Bronchial epithelial cell (primary cell): ENCODE data around the gene HSPB1. TPM values are rescaled to one million over a fixed set of nuclear protein-coding genes. Genes with fewer than 3 reads are reported as not detected.
"Not testable (repeated sequence)": the region's sequence is repeated elsewhere in the genome, so short reads cannot be mapped to it uniquely, and the experiment has no call there.

Experiments
- DNase-seq: peaks from one replicate; pipeline ENCODE4 v3.0.0-alpha.2; 2010; ENCODE audit warnings: low read depth
- FAIRE-seq: peaks from 2 replicates; lab custom pipeline; 2011; peaks lifted over from hg19 to GRCh38; lab: Jason Lieb, UNC
- H3K27me3 ChIP-seq: 2 replicates; pipeline ENCODE4 v1.5.1; 2011; ENCODE audit warnings: low read length; ENCODE audit not compliant: control insufficient read depth, insufficient read depth
- H3K36me3 ChIP-seq: 2 replicates; pipeline ENCODE4 v1.5.1; 2011; ENCODE audit warnings: low read length; ENCODE audit not compliant: control insufficient read depth, insufficient read depth
- H3K4me3 ChIP-seq: 2 replicates; pipeline ENCODE4 v1.5.1; 2011; ENCODE audit warnings: mild to moderate bottlenecking, low read depth, low read length, control low read depth
- CTCF ChIP-seq: IDR thresholded peaks from 2 replicates; pipeline ENCODE4 v1.5.1; 2011; ENCODE audit warnings: mild to moderate bottlenecking, moderate library complexity, low read length, control low read depth, inconsistent platforms; ENCODE audit not compliant: insufficient read depth, severe bottlenecking
- total RNA-seq: library from RNA; depleted of rRNA; stranded (reverse); fragments of >200 nt; gene quantifications from 2 replicates; pipeline ENCODE4 v1.2.1, GENCODE V29; 2014

Gene HSPB1
- total RNA-seq, 1 donor from 2014 or later: 36.1 TPM

- FAIRE-seq (no peak), DNase-seq (no peak)
- no peak for TF ChIP-seq CTCF
- H3K36me3 ChIP-seq: peaks cover 21% of the 10 kb centered on the region
- no peaks in the 10 kb centered on the region for H3K27me3 ChIP-seq
- H3K4me3 ChIP-seq: no peak overlapping the region
Measured at GRCh38 chr7:76333511-76334101, 31.1 kb downstream of the HSPB1 start.

- TF ChIP-seq CTCF: no peak
- Histone ChIP-seq H3K4me3 (no peak overlapping the region), H3K27me3 (no peaks in the 10 kb centered on the region), H3K36me3 (peaks cover 20% of the 10 kb centered on the region)
- DNase-seq (no peak), FAIRE-seq (no peak)
Measured at GRCh38 chr7:76334320-76334967, 32.0 kb downstream of the HSPB1 start.

GRCh38 chr7:76335417-76335816 is 32.9 kb downstream of the HSPB1 start:
- DNase-seq, H3K4me3 ChIP-seq, FAIRE-seq, H3K27me3 ChIP-seq: not testable (repeated sequence)
- H3K36me3 ChIP-seq: peaks cover 14% of the 10 kb centered on the region

GRCh38 chr7:76336094-76336493 is 33.6 kb downstream of the HSPB1 start:
- no peak for FAIRE-seq
- DNase-seq: no peak
- no peaks in the 10 kb centered on the region for H3K27me3 ChIP-seq
- H3K36me3 ChIP-seq: peaks cover 12% of the 10 kb centered on the region
- TF ChIP-seq CTCF: no peak
- H3K4me3 ChIP-seq: no peak overlapping the region

GRCh38 chr7:76337147-76337546 is 34.7 kb downstream of the HSPB1 start:
- TF ChIP-seq CTCF: no peak
- DNase-seq: no peak
- Histone ChIP-seq H3K27me3 (no peaks in the 10 kb centered on the region), H3K36me3 (peaks cover 11% of the 10 kb centered on the region), H3K4me3 (no peak overlapping the region)
- FAIRE-seq: no peak

- FAIRE-seq (no peak), DNase-seq (peak; percentile 74)
- Histone ChIP-seq H3K27me3 (no peaks in the 10 kb centered on the region), H3K36me3 (peaks cover 10% of the 10 kb centered on the region), H3K4me3 (no peak overlapping the region)
- TF ChIP-seq CTCF: no peak
Measured at GRCh38 chr7:76338298-76339084, 36.0 kb downstream of the HSPB1 start.
